ENCODE measurements around the gene SMIM14.

GRCh38 chr4:39658756-39659155 is 20.1 kb upstream of the SMIM14 start:
- TF ChIP-seq CTCF (IDR thresholded peaks at IDR 0.05; ENCODE audit: poor library complexity) (peak; percentile 32), EZH2phosphoT487 (IDR thresholded peaks at IDR 0.05; ENCODE audit: low read depth, severe bottlenecking, unreplicated experiment) (no peak), EZH2 (IDR thresholded peaks at IDR 0.05; ENCODE audit: borderline replicate concordance) (no peak)

Measured in hepatocyte (in vitro differentiated cells).